Measurements from ENCODE around the gene SNX8. TPM values are rescaled to one million over a fixed set of nuclear protein-coding genes. Genes with fewer than 3 reads are reported as not detected.

SNX8 gene
- total and polyA plus RNA-seq, 2 experiments from 2014 or later = 24.7 to 81.4 TPM

DNA sequence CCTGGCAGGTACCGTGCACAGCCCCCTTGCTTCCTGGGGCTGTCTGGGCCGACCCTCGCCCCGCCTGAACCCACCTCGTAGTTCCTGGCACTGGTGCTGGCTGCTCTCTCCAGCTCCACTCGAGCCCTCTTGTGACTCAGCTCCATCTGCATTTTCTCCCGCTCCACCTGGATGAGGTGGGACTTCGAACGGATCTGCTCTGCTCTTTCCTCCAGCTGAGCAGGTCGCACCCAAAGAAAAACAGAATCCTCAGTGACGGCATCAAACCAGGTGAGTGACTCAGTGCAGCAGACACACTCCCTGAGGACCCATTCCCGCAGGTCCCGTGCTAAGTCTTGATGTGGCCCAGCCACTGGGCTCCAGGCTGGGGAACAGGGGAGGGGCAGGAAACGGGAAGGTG is 88.9 kb downstream of the SNX8 start:
- Histone ChIP-seq H3K36me3 (replicated peaks; ENCODE audit: insufficient read depth, low read depth) (no peaks in the 10 kb centered on the region), H3K27me3 (no peaks in the 10 kb centered on the region), H4K20me1 (ENCODE audit: insufficient read depth, poor library complexity, severe bottlenecking) (no peaks in the 10 kb centered on the region), H2AFZ (no peak overlapping the region), H3K4me1 (ENCODE audit: insufficient read depth) (no peaks in the 10 kb centered on the region), H3K4me2 (no peak overlapping the region), H3K27ac (no peak overlapping the region), H3K9me2 (replicated peaks; ENCODE audit: insufficient read depth) (no peaks in the 10 kb centered on the region), H3K9me3 (ENCODE audit: low read depth) (no peaks in the 10 kb centered on the region), H3K79me2 (peaks cover 13% of the 10 kb centered on the region), H3K4me3 (no peak overlapping the region)
- TF ChIP-seq, protein P1, sequence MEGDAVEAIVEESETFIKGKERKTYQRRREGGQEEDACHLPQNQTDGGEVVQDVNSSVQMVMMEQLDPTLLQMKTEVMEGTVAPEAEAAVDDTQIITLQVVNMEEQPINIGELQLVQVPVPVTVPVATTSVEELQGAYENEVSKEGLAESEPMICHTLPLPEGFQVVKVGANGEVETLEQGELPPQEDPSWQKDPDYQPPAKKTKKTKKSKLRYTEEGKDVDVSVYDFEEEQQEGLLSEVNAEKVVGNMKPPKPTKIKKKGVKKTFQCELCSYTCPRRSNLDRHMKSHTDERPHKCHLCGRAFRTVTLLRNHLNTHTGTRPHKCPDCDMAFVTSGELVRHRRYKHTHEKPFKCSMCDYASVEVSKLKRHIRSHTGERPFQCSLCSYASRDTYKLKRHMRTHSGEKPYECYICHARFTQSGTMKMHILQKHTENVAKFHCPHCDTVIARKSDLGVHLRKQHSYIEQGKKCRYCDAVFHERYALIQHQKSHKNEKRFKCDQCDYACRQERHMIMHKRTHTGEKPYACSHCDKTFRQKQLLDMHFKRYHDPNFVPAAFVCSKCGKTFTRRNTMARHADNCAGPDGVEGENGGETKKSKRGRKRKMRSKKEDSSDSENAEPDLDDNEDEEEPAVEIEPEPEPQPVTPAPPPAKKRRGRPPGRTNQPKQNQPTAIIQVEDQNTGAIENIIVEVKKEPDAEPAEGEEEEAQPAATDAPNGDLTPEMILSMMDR (IDR thresholded peaks at IDR 0.05; ENCODE audit: poor library complexity) = no peak
- TF ChIP-seq EZH2 (IDR thresholded peaks at IDR 0.05; ENCODE audit: borderline replicate concordance) (no peak), EZH2phosphoT487 (IDR thresholded peaks at IDR 0.05; ENCODE audit: low read depth, severe bottlenecking, unreplicated experiment) (no peak)
- 95% methylated on average over 14 of the region's 14 CpGs for whole genome bisulfite sequencing (ENCODE audit: low lambda C conversion rate, missing lambda C conversion rate)
- DNase-seq (ENCODE audit: low spot score) = no peak

DNA sequence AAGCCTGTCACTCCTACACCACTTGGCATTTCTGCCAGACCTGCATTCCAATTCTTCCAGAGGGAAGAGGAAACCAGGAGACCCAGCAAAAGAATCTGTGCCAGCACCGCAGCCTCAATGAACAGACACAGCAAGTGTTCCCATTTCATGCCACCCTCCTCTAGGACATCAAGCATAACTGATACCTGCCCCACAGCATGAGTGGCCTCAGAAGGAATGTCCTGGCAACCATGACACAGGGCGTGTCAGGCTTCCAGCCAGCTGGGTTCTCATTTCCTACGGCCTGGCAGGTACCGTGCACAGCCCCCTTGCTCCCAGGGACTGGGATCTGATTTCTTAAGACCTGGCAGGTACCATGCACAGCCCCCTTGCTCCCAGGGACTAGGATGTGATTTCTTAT is 89.3 kb downstream of the SNX8 start:
- WGBS (ENCODE audit: low lambda C conversion rate, missing lambda C conversion rate) = 80% methylated on average over 4 of the region's 4 CpGs
- no peak for TF ChIP-seq EZH2phosphoT487 (IDR thresholded peaks at IDR 0.05; ENCODE audit: low read depth, severe bottlenecking, unreplicated experiment)
- TF ChIP-seq, protein P1 (IDR thresholded peaks at IDR 0.05; ENCODE audit: poor library complexity) = no peak
- TF ChIP-seq EZH2 (IDR thresholded peaks at IDR 0.05; ENCODE audit: borderline replicate concordance) = no peak
- Histone ChIP-seq H3K4me2 (no peak overlapping the region), H3K27me3 (no peaks in the 10 kb centered on the region), H3K79me2 (peaks cover 9% of the 10 kb centered on the region), H3K9me3 (ENCODE audit: low read depth) (no peaks in the 10 kb centered on the region), H3K4me3 (no peak overlapping the region), H3K4me1 (ENCODE audit: insufficient read depth) (no peaks in the 10 kb centered on the region), H3K27ac (no peak overlapping the region), H4K20me1 (ENCODE audit: insufficient read depth, poor library complexity, severe bottlenecking) (no peaks in the 10 kb centered on the region), H3K9me2 (replicated peaks; ENCODE audit: insufficient read depth) (no peaks in the 10 kb centered on the region), H2AFZ (no peak overlapping the region), H3K36me3 (replicated peaks; ENCODE audit: insufficient read depth, low read depth) (no peaks in the 10 kb centered on the region)
- no peak for DNase-seq (ENCODE audit: low spot score)

DNA sequence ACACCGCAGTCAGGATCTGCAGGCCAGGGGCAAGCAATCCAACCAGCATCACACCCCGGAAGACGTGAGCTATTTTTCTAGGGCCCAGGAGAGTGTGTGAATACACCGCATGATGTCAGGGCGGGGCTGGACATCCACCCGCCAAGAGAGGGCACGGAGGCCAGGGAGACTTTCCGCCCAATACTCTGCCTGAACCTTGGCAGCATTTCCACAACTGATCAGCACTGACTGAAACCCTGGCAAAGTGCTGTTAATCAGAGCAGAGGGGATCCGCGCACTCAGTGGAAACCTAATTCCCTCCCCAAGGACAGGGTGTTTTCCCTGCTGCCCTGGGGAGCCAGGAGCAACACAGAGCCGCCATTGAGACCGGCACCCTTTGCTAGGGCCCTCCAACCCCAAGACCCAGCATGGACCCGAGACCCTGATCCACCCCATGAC is 89.7 kb downstream of the SNX8 start:
- Histone ChIP-seq H3K27ac (no peak overlapping the region), H3K27me3 (no peaks in the 10 kb centered on the region), H2AFZ (no peak overlapping the region), H3K4me2 (no peak overlapping the region), H3K36me3 (replicated peaks; ENCODE audit: insufficient read depth, low read depth) (no peaks in the 10 kb centered on the region), H3K79me2 (peaks cover 4% of the 10 kb centered on the region), H3K4me1 (ENCODE audit: insufficient read depth) (no peaks in the 10 kb centered on the region), H3K9me3 (ENCODE audit: low read depth) (no peaks in the 10 kb centered on the region), H4K20me1 (ENCODE audit: insufficient read depth, poor library complexity, severe bottlenecking) (no peaks in the 10 kb centered on the region), H3K9me2 (replicated peaks; ENCODE audit: insufficient read depth) (no peaks in the 10 kb centered on the region), H3K4me3 (no peak overlapping the region)
- DNase-seq (ENCODE audit: low spot score) = no peak
- 97% methylated on average over 13 of the region's 13 CpGs for WGBS (ENCODE audit: low lambda C conversion rate, missing lambda C conversion rate)
- TF ChIP-seq EZH2 (IDR thresholded peaks at IDR 0.05; ENCODE audit: borderline replicate concordance) (no peak), EZH2phosphoT487 (IDR thresholded peaks at IDR 0.05; ENCODE audit: low read depth, severe bottlenecking, unreplicated experiment) (no peak)
- TF ChIP-seq, protein P1 (IDR thresholded peaks at IDR 0.05; ENCODE audit: poor library complexity) = no peak

DNA sequence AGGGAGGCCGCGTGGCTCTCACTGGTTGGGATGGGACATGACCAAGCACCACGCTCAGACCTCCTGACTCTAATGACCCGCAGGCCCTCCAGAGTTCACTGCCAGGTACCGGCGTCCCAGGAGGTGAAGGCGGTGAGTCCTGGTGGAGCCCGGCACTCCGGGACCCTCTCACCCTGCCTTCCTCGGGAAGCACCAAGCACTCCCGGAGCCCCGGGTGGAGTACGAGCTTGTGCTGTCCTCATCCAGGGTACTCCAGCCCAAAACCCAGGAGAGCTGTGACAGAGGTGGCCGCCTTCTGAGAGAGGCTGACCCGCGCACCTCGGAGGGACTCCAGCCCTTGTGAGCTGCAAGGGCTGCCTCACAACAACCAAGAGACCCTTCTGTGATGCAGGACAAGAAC is 90.9 kb downstream of the SNX8 start:
- no peaks in the 10 kb centered on the region for H3K36me3 ChIP-seq (replicated peaks; ENCODE audit: insufficient read depth, low read depth)
- no peaks in the 10 kb centered on the region for H3K79me2 ChIP-seq
- WGBS (ENCODE audit: low lambda C conversion rate, missing lambda C conversion rate) = 97% methylated on average over 17 of the region's 17 CpGs
- H3K4me1 ChIP-seq (ENCODE audit: insufficient read depth) = no peaks in the 10 kb centered on the region
- no peak overlapping the region for H3K27ac ChIP-seq
- TF ChIP-seq EZH2 (IDR thresholded peaks at IDR 0.05; ENCODE audit: borderline replicate concordance) (no peak), EZH2phosphoT487 (IDR thresholded peaks at IDR 0.05; ENCODE audit: low read depth, severe bottlenecking, unreplicated experiment) (no peak)
- TF ChIP-seq, protein P1 (IDR thresholded peaks at IDR 0.05; ENCODE audit: poor library complexity) = no peak
- H3K9me3 ChIP-seq (ENCODE audit: low read depth) = no peaks in the 10 kb centered on the region
- no peak overlapping the region for H3K4me3 ChIP-seq
- H3K4me2 ChIP-seq = no peak overlapping the region
- no peak overlapping the region for H2AFZ ChIP-seq
- no peaks in the 10 kb centered on the region for H3K9me2 ChIP-seq (replicated peaks; ENCODE audit: insufficient read depth)
- no peaks in the 10 kb centered on the region for H4K20me1 ChIP-seq (ENCODE audit: insufficient read depth, poor library complexity, severe bottlenecking)
- no peaks in the 10 kb centered on the region for H3K27me3 ChIP-seq
- no peak for DNase-seq (ENCODE audit: low spot score)

Measured in hepatocyte (in vitro differentiated cells).